LNCAP (cell line): Measurements from ENCODE around the gene C10orf105.

Experiments used
- CTCF ChIP-seq: fragments of 450-650 bp; IDR thresholded peaks from 2 replicates; pipeline ENCODE4 v1.5.1; 2017; ENCODE audit warnings: mild to moderate bottlenecking

Gene C10orf105

DNA sequence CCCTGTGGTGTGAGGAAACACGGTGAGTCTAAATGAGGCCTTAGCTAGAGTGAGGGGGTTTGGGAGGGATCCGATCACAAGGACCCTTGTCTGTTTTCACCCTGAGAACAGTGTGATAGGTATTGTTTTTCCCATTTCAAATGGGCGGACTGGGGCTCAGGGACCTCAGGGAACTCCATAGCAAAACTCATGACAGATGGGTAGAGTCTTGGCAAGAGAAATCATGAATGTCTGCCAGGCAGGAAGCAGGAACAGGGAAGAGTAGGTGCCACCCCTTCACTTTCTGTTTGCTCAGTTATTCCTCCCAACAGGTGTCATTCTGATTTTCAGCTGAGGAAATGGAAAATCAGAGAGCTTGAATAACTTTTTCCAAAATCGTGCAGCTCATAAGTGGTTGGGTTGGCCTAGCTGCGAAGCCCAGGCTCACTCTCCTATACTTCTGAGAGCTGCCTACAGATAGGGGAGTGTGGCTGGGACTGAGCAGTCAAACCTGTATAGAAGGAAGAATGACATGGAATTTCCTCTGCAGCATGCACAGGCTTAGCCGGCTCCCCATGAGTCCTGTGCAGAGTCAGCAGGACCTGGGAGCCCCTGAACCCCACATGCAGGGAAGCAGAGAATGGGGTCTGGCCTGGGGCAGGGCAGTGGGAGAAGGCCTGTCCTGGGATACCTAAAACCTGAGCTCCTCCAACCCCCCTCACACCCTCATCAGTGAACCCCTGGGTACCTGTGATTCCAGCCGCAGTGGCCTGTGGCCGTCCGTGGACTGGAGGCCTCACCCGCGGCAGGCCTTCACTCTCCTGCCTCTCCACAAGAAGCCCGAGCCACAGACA, 17.6 kb upstream of the C10orf105 start:
- TF ChIP-seq CTCF: no peak

GRCh38 chr10:71736570-71736952, 17.0 kb upstream of the C10orf105 start:
- no peak for TF ChIP-seq CTCF

DNA sequence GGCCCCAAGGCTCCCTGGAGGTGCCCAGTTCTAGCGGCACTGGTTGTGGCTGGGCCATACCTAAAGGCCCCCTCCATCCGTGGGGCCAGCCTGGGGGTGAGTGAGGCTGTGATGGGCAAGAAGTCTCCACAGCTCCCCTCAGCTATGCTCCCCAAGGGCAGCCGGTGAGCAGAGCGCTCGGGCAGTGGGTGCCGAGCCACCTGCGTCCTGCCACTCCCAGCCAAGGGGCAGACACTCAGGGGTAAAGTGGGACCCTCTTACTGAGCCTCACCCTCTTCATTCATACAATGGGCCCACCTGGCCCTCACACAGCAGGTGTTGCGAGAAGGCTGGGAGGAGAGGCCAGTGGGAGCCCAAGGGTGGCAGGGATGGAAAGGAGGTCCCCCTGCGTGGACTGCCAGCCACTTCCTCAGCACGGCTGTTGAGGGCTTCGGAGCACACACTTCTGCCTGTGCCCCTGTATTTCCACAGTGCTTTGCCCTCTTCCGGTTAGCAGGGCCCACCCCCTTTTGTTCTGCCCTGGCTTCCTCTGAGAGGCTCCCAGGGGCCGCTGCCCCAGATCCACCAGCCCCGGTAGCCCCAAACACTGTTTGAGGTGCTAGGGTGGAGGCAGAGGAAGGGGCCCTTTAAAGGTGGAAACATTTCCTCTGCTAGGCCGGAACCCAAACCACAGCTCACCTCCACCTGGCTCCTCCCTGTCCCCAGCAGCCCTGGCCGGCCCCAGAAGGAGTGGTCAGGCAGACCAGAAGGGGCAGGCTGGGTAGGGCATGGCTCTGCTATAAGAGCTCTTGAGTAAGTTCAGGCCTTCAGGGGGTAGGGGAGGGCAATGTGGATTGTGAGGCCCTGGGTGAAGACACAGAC, 16.4 kb upstream of the C10orf105 start:
- no peak for TF ChIP-seq CTCF

DNA sequence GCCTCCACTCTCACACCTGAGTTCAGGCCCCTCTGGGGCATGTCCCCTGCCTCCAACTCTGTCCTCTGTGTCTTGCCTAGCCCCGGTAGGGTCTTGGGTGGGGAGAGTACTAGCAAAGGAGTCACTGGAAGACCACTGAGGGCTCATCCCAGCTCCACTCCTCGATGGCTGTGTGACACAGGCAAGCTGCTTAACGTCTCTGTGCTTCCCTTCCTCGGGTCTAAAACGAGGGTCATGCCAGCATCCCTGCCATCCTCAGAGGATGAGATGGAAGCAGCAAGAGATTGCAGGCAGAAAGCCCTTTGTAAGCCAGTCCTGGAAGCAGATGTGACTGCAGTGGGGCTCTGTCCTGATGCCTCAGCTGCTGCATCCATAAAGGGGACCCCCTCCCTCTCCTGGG, 15.2 kb upstream of the C10orf105 start:
- TF ChIP-seq CTCF: no peak

- no peak for TF ChIP-seq CTCF
These were observed 12.2 kb upstream of the C10orf105 start for GRCh38 chr10:71731791-71732190.

DNA sequence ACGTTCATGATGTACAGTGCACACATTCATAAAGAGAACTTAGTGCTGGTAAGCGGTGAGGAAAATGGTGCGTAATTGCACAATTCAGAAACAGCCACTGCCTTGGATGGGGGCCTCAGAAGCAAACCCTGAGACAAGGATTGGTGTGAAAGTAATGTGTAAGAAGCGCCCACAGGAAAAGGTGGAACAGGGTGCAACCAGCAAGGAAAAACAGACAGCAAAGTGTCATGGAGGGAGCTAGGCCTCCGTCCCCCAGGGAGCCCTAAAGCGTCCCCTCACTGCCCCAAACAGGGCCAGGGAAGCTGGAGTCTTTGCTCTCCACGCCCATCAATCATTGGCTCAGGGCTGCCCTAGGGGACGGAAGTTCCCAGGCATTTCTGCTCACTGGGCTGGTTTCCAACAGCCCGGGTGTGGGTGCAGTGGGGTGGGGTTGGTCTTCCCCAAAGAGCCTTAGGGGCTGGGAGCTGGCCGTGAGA, 9.6 kb upstream of the C10orf105 start:
- no peak for TF ChIP-seq CTCF

GRCh38 chr10:71727738-71728737, 8.5 kb upstream of the C10orf105 start:
- TF ChIP-seq CTCF: no peak
